CD4-positive, alpha-beta T cell treated with Interferon gamma for 1 hour (primary cell): Measurements from ENCODE around the gene RBBP4.
A peak's percentile ranks its signal among the peaks of the same experiment; 100 is the strongest.

Experiments used
- DNase-seq: peaks from one replicate; pipeline ENCODE4 v3.0.0-alpha.2; 2020

RBBP4 gene

DNA sequence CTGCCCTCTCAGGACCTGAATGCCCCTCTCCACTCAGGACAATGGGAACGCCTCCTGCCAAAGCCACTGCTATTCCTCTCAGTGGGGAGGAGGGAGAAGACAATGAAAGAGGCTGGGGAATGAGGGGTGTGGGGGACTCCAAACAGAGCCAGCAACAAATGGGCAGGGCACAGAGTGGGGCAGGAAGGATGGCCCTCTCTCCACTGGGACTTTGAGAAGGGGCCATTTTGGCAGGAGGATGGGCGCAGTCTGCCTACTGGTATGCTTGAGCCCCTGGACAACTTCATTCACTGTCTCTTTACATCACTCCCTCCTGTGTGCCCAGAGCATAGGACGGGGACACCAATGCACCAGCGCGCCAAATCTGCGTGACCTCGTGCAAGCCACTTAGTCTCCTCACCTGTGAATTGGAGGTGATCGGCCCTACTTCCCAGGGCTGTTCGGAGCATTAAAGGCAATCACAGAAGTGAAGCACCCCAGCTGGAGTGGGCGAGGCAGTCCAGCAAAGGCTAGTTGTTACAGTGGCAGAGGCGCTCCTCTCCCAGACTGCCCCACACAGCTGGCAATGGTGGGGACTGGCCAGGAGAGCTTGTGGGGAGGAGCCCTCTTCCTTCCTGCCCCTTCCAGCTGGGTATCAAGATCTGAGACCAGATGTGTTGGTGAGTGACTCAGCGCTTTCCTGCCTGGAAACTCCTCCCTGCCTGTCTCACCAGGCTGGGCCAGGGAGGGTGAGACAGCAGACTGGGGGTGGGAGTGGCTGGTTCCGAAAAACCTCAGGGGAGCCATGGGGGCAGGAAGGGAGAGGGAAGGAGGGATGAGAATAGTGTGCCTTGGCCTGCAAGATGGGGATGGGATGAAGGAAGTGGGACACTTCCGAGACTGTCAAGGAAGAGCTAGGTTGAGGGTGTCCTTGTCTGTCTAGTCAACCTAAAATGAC lies 73.9 kb downstream of the RBBP4 start:
- peak; percentile 13 for DNase-seq

DNA sequence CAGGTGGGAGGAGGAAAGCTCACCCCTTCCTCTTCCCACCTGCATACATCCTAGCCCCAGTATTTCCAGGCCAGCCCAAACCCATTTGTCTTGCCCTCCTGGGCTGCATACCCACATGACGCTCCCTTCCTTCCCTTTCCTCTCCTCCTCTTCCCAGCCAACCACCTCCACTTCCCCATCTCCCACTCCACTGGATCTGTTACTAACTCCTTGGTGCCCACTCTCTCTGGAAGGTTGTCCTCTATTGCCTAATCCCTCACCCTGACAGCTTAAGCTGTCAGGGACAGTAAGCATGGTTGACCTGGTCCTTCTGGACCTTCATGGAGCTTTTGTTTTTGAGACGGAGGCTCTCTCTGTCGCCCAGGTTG lies 74.6 kb downstream of the RBBP4 start:
- DNase-seq: no peak

DNA sequence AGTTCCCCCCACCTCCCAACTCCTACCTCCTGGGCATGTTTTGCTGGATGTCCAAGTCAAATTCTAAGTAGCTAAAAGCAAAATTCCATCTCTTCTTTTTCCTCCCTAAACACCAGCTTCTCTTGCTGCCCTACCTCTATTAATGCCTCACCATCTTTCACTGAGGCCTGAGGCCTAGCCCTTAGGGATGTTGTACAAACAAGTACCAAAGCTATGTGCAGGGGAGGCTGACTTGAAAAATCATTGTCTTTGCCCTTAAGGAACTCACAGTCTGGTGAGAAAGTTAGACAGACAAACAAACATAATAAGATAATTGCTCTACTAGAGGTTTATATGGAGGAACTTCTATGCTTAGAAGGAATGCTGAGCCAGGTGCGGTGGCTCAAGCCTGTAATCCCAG lies 76.9 kb downstream of the RBBP4 start:
- no peak for DNase-seq

DNA sequence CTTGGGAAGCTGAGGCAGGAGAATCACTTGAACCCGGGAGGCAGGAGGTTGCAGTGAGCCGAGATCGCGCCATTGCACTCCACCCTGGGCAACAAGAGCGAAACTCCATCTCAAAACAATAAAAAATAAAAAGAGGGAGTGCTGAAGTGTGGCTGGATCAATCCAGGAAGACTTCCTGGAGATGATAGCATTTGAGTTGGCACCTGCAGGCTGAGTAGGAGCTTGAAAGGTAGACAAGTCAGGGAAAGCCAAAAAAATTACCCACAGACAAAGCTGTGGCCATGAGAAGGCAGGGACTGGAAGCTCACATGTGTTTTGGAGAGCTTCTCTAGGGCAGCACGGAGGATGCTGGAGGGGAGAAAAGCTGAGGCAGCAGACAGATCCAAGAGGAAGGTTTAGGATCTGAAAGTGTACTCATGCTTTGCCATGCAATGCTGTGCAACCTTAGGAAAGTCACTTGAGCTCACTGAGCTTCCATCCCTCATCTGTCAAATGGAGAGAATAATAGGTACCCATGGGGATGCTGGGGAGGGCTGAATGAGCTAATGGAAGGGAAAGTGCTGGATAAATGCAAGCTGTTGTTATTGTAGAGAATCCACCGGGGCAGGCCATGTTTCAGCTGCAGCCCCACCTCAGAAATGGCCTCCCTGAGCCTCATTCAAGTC lies 77.5 kb downstream of the RBBP4 start:
- no peak for DNase-seq

DNA sequence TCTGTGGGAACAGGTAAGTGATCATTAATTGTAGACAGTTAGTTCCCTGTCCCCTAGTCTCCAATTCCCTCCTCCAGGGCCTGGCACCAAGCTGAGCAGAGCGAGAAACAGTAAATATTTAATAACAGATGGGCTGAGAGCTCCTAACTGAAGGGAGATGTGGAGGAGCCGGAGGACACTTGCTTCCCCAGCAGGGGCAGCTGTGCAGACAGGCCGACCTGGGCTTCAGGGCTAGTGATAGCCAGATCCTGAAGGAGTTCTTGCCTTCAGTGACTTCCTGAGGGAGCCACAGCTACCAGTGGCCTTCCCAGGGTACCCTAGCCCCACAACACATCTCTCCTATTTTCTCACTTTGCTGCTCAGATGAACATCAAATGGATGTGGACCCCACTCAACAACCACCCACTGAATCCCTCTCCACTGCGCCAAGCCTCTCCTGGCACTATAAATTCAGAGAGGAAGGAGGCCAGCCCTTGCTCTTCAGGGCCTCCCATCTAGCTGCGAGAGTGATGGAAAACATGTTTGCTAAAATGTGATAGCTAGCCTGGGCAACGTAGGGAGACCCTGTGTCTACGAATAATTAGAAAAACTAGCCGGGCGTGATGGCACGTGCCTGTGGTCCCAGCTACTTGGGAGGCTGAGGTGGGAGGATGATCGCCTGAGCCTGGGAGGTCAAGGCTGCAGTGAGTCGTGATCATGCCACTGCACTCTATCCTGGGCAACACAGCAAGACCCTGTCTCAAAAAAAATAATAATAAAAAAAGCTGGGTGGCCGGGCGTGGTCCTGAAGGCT lies 78.4 kb downstream of the RBBP4 start:
- DNase-seq: no peak

DNA sequence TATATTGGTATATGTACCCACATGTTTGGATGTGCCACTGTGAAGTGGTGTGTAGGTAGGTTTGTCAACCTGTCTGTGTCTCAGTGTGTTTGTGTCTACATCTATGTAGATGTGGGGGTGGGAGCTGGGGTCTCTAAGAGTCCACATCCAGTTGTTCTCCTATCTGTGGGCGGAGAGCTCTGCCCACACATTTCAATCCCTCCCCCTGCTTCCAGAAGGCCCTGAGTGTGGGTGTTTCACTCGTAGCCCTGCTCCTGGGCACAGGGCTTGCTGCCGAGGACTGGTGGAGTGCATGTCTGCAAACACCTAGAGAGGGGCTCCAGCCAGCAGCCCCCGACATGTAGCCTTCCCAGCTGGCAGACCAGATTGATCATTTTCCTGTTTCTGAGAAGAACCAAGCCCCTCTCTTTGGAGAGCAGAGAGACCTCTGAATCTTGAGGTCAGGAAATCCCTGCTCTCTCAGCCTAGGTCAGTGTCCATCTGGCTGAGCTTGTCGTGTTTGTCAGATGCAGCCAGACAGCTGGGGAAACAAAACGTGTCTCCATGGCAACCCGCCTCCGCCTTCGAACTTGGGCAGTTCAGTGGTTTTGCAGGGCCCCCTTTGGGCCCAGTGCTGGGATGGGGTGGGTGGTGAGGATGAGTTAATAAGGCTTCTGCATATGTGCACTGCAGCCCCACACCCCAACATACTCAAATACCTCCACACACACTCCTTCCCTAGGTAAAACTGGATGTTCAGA lies 82.7 kb downstream of the RBBP4 start:
- no peak for DNase-seq
